Suprapubic skin (tissue), 4 donors: Measurements from ENCODE around the gene STXBP2. TPM values are rescaled to one million over a fixed set of nuclear protein-coding genes. Genes with fewer than 3 reads are reported as not detected.

Experiments
- DNase-seq, 2 donors: peaks; one replicate each; pipeline ENCODE4 v3.0.0-alpha.2; 2019; ENCODE audit warnings: low spot score in 2 of 2
- H3K27ac ChIP-seq: fragments of 200-600 bp; sonication (generic); one replicate; pipeline ENCODE4 v1.5.1; 2019
- H3K27me3 ChIP-seq: fragments of 200-600 bp; sonication (generic); one replicate; pipeline ENCODE4 v1.5.1; 2019
- H3K36me3 ChIP-seq: fragments of 200-600 bp; sonication (generic); one replicate; pipeline ENCODE4 v1.5.1; 2019
- H3K4me1 ChIP-seq: fragments of 200-600 bp; sonication (generic); one replicate; pipeline ENCODE4 v1.5.1; 2019
- H3K4me3 ChIP-seq: fragments of 200-600 bp; sonication (generic); one replicate; pipeline ENCODE4 v1.5.1; 2019; ENCODE audit warnings: mild to moderate bottlenecking
- H3K9me3 ChIP-seq: fragments of 200-600 bp; sonication (generic); one replicate; pipeline ENCODE4 v1.5.1; 2019
- CTCF ChIP-seq, 2 donors: fragments of 200-600 bp in 1 of 2; fragments of 450-650 bp in 1 of 2; sonication (generic) in 1 of 2; IDR thresholded peaks; one replicate each; pipeline ENCODE4 v1.5.1; 2016 to 2019; ENCODE audit warnings: antibody characterized with exemption in 2 of 2, mild to moderate bottlenecking in 1 of 2, moderate library complexity in 1 of 2
- EP300 ChIP-seq: sonication (generic); formaldehyde crosslinking; IDR thresholded peaks from one replicate; pipeline ENCODE4 v1.6.1; 2017; ENCODE audit warnings: antibody characterized with exemption
- POLR2A ChIP-seq, 2 donors: fragments of 450-650 bp; IDR thresholded peaks; one replicate each; pipeline ENCODE4 v1.6.1; 2017; ENCODE audit warnings: antibody characterized with exemption in 2 of 2, mild to moderate bottlenecking in 2 of 2, moderate library complexity in 2 of 2
- POLR2AphosphoS5 ChIP-seq, 3 donors: sonication (generic); formaldehyde crosslinking; IDR thresholded peaks; one replicate each; pipeline ENCODE4 v1.6.1; 2017; ENCODE audit warnings: antibody characterized with exemption in 3 of 3
- WGBS: methylation state at CpG from one replicate; pipeline ENCODE4 v1.1.5; 2018; 5-methylcytosine and 5-hydroxymethylcytosine counted together
- total RNA-seq, 4 donors: library from RNA; depleted of rRNA; stranded (reverse); fragments of >200 nt; gene quantifications; one replicate each; pipeline ENCODE4 v1.1.0, GENCODE V29; 2016

The STXBP2 gene
- total RNA-seq, 4 donors from 2014 or later: 41.2 to 88.7 (median 50.9) TPM

GRCh38 chr19:7692417-7693088 is 55.6 kb downstream of the STXBP2 start:
- Histone ChIP-seq H3K4me1 (no peaks in the 10 kb centered on the region), H3K36me3 (no peaks in the 10 kb centered on the region), H3K4me3 (no peak overlapping the region), H3K27me3 (peaks cover 30% of the 10 kb centered on the region), H3K9me3 (no peaks in the 10 kb centered on the region), H3K27ac (no peak overlapping the region)
- TF ChIP-seq EP300: no peak
- TF ChIP-seq POLR2AphosphoS5 (IDR thresholded peaks at IDR 0.05): no peak
- no peak for TF ChIP-seq POLR2A (IDR thresholded peaks at IDR 0.05)
- no peak for TF ChIP-seq CTCF (IDR thresholded peaks at IDR 0.05)
- DNase-seq: no peak
- 72% methylated on average over 13 of the region's 13 CpGs for WGBS

- H3K27ac ChIP-seq: no peak overlapping the region
- H3K9me3 ChIP-seq: no peaks in the 10 kb centered on the region
- DNase-seq: no peak
- H3K4me3 ChIP-seq: no peak overlapping the region
- no peaks in the 10 kb centered on the region for H3K36me3 ChIP-seq
- WGBS: 55% methylated on average over 4 of the region's 4 CpGs
- peaks cover 47% of the 10 kb centered on the region for H3K27me3 ChIP-seq
- no peaks in the 10 kb centered on the region for H3K4me1 ChIP-seq
- no peak for TF ChIP-seq POLR2AphosphoS5 (IDR thresholded peaks at IDR 0.05)
- TF ChIP-seq CTCF (IDR thresholded peaks at IDR 0.05): no peak
- no peak for TF ChIP-seq POLR2A (IDR thresholded peaks at IDR 0.05)
- no peak for TF ChIP-seq EP300
Observed at GRCh38 chr19:7694499-7694898, 57.6 kb downstream of the STXBP2 start.

Other genes starting within 250 kb of the STXBP2 start
- 1 to 10 TPM; 2.9 to 5.2 (median 4.1) TPM for gene PEX11G, start 148.1 kb upstream of the STXBP2 start, total RNA-seq
- 10 to 100 TPM; 28.7 to 48.5 (median 39.5) TPM for gene ZNF358, start 121.0 kb upstream of the STXBP2 start, total RNA-seq
- gene MCOLN1, start 114.5 kb upstream of the STXBP2 start, total RNA-seq: 10 to 100 TPM; 15.9 to 43.6 (median 29.5) TPM
- 100 to 1,000 TPM in 1 of 4 donors, 10 to 100 TPM in 3; 57.8 to 112 (median 78.5) TPM for gene PNPLA6, start 101.4 kb upstream of the STXBP2 start, total RNA-seq
- gene CAMSAP3, start 41.2 kb upstream of the STXBP2 start, total RNA-seq: 10 to 100 TPM; 60.5 to 82.7 (median 63.9) TPM
- 10 to 100 TPM; 45.1 to 68.2 (median 55.5) TPM for gene XAB2, start 7.6 kb upstream of the STXBP2 start, total RNA-seq
- gene PET100, start 7.3 kb upstream of the STXBP2 start, total RNA-seq: 10 to 100 TPM; 11.4 to 17.4 (median 12.6) TPM
- gene PCP2, start 3.4 kb upstream of the STXBP2 start, total RNA-seq: 1 to 10 TPM; 1.6 to 9.9 (median 1.6) TPM
- not detected for gene RETN, start 31.9 kb downstream of the STXBP2 start, total RNA-seq
- 1 to 10 TPM in 1 of 4 donors, not detected in 3; 1.4 TPM for gene MCEMP1, start 40.0 kb downstream of the STXBP2 start, total RNA-seq
- 100 to 1,000 TPM in 2 of 4 donors, 10 to 100 TPM in 2; 63.0 to 144 (median 103) TPM for gene TRAPPC5, start 43.7 kb downstream of the STXBP2 start, total RNA-seq
- gene FCER2, start 65.0 kb downstream of the STXBP2 start, total RNA-seq: not detected
- gene CLEC4G, start 95.0 kb downstream of the STXBP2 start, total RNA-seq: 1 to 10 TPM in 1 of 4 donors, under 1 TPM in 1, not detected in 2; 0.49 to 3.9 TPM
- 1 to 10 TPM in 1 of 4 donors, under 1 TPM in 3; 0.16 to 1.6 (median 0.50) TPM for gene CD209, start 110.4 kb downstream of the STXBP2 start, total RNA-seq
- gene CLEC4M, start 126.1 kb downstream of the STXBP2 start, total RNA-seq: not detected
- 10 to 100 TPM; 17.2 to 29.4 (median 25.6) TPM for gene EVI5L, start 193.1 kb downstream of the STXBP2 start, total RNA-seq
- 1 to 10 TPM in 1 of 4 donors, under 1 TPM in 3; 0.26 to 1.1 (median 0.74) TPM for gene PRR36, start 237.3 kb downstream of the STXBP2 start, total RNA-seq